Measurements from ENCODE around the gene ACSS3.

DNA sequence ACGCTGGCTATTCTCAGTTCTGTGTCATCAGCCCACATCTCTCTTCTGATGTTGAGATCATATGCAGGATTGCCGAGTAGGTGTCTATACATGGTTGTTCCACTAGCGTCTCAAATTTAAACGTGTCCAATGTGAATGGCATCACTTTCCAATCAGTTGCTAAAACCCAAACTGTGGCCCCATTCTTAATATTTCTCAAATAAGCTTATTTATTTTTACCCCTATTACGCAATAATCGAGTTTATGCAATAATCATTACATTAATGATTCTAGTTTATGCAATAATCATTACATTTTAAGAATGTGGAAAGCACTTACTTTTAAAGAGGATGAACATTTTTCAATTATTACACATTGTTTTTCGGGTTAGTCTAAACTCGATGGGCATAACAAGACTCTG lies 47.8 kb downstream of the ACSS3 start:
- TF ChIP-seq SIN3A (IDR thresholded peaks at IDR 0.05; ENCODE audit: borderline replicate concordance, insufficient read depth, low read length), result no peak
- TF ChIP-seq TAF1 (IDR thresholded peaks at IDR 0.05; ENCODE audit: borderline replicate concordance, insufficient read depth, low read length), result no peak
- no peak for TF ChIP-seq POLR2AphosphoS5 (IDR thresholded peaks at IDR 0.05; ENCODE audit: low read depth, low read length)
- TF ChIP-seq, protein P1, sequence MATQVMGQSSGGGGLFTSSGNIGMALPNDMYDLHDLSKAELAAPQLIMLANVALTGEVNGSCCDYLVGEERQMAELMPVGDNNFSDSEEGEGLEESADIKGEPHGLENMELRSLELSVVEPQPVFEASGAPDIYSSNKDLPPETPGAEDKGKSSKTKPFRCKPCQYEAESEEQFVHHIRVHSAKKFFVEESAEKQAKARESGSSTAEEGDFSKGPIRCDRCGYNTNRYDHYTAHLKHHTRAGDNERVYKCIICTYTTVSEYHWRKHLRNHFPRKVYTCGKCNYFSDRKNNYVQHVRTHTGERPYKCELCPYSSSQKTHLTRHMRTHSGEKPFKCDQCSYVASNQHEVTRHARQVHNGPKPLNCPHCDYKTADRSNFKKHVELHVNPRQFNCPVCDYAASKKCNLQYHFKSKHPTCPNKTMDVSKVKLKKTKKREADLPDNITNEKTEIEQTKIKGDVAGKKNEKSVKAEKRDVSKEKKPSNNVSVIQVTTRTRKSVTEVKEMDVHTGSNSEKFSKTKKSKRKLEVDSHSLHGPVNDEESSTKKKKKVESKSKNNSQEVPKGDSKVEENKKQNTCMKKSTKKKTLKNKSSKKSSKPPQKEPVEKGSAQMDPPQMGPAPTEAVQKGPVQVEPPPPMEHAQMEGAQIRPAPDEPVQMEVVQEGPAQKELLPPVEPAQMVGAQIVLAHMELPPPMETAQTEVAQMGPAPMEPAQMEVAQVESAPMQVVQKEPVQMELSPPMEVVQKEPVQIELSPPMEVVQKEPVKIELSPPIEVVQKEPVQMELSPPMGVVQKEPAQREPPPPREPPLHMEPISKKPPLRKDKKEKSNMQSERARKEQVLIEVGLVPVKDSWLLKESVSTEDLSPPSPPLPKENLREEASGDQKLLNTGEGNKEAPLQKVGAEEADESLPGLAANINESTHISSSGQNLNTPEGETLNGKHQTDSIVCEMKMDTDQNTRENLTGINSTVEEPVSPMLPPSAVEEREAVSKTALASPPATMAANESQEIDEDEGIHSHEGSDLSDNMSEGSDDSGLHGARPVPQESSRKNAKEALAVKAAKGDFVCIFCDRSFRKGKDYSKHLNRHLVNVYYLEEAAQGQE (IDR thresholded peaks at IDR 0.05; ENCODE audit: insufficient read depth in 1 of 2, low read depth in 2 of 2, low read length in 2 of 2), result no peak
- TF ChIP-seq FOXP2 (optimal IDR thresholded peaks at IDR 0.05; ENCODE audit: borderline replicate concordance, extremely low read depth, extremely low read length, insufficient read depth), result no peak

All from PFSK-1 (cell line).